Neutrophil (primary cell): ENCODE results near the gene NFAM1.

Experiments
- H3K27ac ChIP-seq: fragments of 200-600 bp; sonication (generic); 2 replicates; pipeline ENCODE4 v1.5.1; 2016; ENCODE audit warnings: mild to moderate bottlenecking, moderate library complexity
- H3K27me3 ChIP-seq: fragments of 200-600 bp; sonication (generic); 2 replicates; pipeline ENCODE4 v1.6.0; 2016; ENCODE audit warnings: mild to moderate bottlenecking
- H3K36me3 ChIP-seq: fragments of 200-600 bp; sonication (generic); 2 replicates; pipeline ENCODE4 v1.5.1; 2017
- H3K4me1 ChIP-seq, 2 experiments: fragments of 200-600 bp in 1 of 2; sonication (generic) in 1 of 2; 1 replicate in 1 of 2; 2 replicates in 1 of 2; pipeline versions ENCODE4 v1.5.1 to v1.6.1; 2013 to 2016; ENCODE audit warnings: low read depth in 1 of 2, low read length in 1 of 2, mild to moderate bottlenecking in 1 of 2, moderate library complexity in 1 of 2; ENCODE audit not compliant: control insufficient read depth in 1 of 2, insufficient read depth in 1 of 2
- H3K4me3 ChIP-seq, 2 experiments: fragments of 200-600 bp in 1 of 2; sonication (generic) in 1 of 2; 1 replicate in 1 of 2; 2 replicates in 1 of 2; pipeline ENCODE4 v1.5.1; 2013 to 2016; ENCODE audit warnings: low read depth in 1 of 2, low read length in 1 of 2, mild to moderate bottlenecking in 1 of 2, moderate library complexity in 1 of 2
- H3K9me3 ChIP-seq: fragments of 200-600 bp; sonication (generic); 2 replicates; pipeline ENCODE4 v1.5.1; 2016
- TF ChIP-seq, protein P1 (sequence below): fragments of 200-600 bp; sonication (generic); IDR thresholded peaks from 2 replicates; pipeline ENCODE4 v1.5.1; 2016; ENCODE audit warnings: antibody characterized with exemption

NFAM1 gene

GRCh38 chr22:42376711-42377554 is 55.3 kb downstream of the NFAM1 start:
- Histone ChIP-seq H3K27ac (peak overlapping the region; percentile 23), H3K36me3 (peaks cover 34% of the 10 kb centered on the region), H3K9me3 (no peaks in the 10 kb centered on the region), H3K4me3 (no peak overlapping the region), H3K27me3 (peaks cover 6% of the 10 kb centered on the region), H3K4me1 (peaks cover 0 to 4% of the 10 kb centered on the region in 2 experiments)
- TF ChIP-seq, protein P1, sequence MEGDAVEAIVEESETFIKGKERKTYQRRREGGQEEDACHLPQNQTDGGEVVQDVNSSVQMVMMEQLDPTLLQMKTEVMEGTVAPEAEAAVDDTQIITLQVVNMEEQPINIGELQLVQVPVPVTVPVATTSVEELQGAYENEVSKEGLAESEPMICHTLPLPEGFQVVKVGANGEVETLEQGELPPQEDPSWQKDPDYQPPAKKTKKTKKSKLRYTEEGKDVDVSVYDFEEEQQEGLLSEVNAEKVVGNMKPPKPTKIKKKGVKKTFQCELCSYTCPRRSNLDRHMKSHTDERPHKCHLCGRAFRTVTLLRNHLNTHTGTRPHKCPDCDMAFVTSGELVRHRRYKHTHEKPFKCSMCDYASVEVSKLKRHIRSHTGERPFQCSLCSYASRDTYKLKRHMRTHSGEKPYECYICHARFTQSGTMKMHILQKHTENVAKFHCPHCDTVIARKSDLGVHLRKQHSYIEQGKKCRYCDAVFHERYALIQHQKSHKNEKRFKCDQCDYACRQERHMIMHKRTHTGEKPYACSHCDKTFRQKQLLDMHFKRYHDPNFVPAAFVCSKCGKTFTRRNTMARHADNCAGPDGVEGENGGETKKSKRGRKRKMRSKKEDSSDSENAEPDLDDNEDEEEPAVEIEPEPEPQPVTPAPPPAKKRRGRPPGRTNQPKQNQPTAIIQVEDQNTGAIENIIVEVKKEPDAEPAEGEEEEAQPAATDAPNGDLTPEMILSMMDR, result no peak

DNA sequence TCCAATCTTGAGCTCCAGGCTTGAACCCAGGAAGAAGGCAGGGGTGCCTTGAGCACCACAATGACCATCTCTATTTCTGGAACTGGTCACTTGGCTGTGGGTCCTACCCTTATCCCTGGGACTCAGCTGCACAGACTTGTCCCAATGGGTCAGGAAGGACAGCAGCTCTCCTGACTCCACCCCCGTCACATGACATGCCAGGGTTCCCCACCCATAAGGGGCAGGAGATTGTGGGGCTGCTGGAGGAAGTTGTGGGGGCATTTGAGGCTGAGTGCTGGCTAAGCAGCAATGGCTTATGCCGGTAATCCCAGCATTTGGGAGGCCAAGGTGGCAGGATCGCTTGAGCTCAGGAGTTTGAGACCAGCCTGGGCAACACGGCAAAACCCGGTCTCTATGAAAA is 56.2 kb downstream of the NFAM1 start:
- Histone ChIP-seq H3K4me1 (peaks cover 0 to 4% of the 10 kb centered on the region in 2 experiments), H3K4me3 (no peak overlapping the region), H3K27me3 (peaks cover 15% of the 10 kb centered on the region), H3K27ac (no peak overlapping the region), H3K9me3 (no peaks in the 10 kb centered on the region), H3K36me3 (peaks cover 24% of the 10 kb centered on the region)
- TF ChIP-seq, protein P1, result no peak

GRCh38 chr22:42372976-42373375 is 59.2 kb downstream of the NFAM1 start:
- H3K9me3 ChIP-seq, result no peaks in the 10 kb centered on the region
- TF ChIP-seq, protein P1, result no peak
- no peak overlapping the region for H3K4me3 ChIP-seq
- H3K27me3 ChIP-seq, result peaks cover 39% of the 10 kb centered on the region
- H3K27ac ChIP-seq, result no peak overlapping the region
- H3K4me1 ChIP-seq, result peaks cover 19 to 20% of the 10 kb centered on the region in 2 experiments
- H3K36me3 ChIP-seq, result no peaks in the 10 kb centered on the region

GRCh38 chr22:42371501-42371900 is 60.7 kb downstream of the NFAM1 start:
- Histone ChIP-seq H3K27ac (no peak overlapping the region), H3K4me1 (peaks cover 21% of the 10 kb centered on the region in 2 experiments), H3K27me3 (peaks cover 54% of the 10 kb centered on the region), H3K4me3 (no peak overlapping the region), H3K9me3 (no peaks in the 10 kb centered on the region), H3K36me3 (no peaks in the 10 kb centered on the region)
- TF ChIP-seq, protein P1, result no peak

- Histone ChIP-seq H3K4me3 (no peak overlapping the region), H3K4me1 (peaks cover 21% of the 10 kb centered on the region in 2 experiments), H3K27ac (no peak overlapping the region), H3K36me3 (no peaks in the 10 kb centered on the region), H3K9me3 (no peaks in the 10 kb centered on the region), H3K27me3 (peaks cover 58% of the 10 kb centered on the region)
- TF ChIP-seq, protein P1, result no peak
Observed at GRCh38 chr22:42371099-42371498, 61.1 kb downstream of the NFAM1 start.
